Esophagus squamous epithelium (tissue), 5 donors: ENCODE measurements around the gene VPREB3. TPM values are rescaled to one million over a fixed set of nuclear protein-coding genes. Genes with fewer than 3 reads are reported as not detected.

ENCODE experiments used
- DNase-seq: peaks from one replicate; lab custom pipeline; 2025; lab: John Stamatoyannopoulos, UW
- H3K27ac ChIP-seq, 4 donors: fragments of 200-600 bp; sonication (generic); one replicate each; pipeline ENCODE4 v1.5.1; 2016 to 2019; ENCODE audit warnings: mild to moderate bottlenecking in 1 of 4
- H3K27me3 ChIP-seq, 4 donors: fragments of 200-600 bp; sonication (generic); 1 replicate in 3 of 4; 2 replicates in 1 of 4; pipeline versions ENCODE4 v1.5.1 to v1.6.0; 2017 to 2021; ENCODE audit warnings: antibody characterized with exemption in 1 of 4
- H3K36me3 ChIP-seq, 3 donors: fragments of 200-600 bp; sonication (generic); one replicate each; pipeline ENCODE4 v1.5.1; 2016 to 2019
- H3K4me1 ChIP-seq, 3 donors: fragments of 200-600 bp; sonication (generic); one replicate each; pipeline ENCODE4 v1.5.1; 2017 to 2019
- H3K4me3 ChIP-seq, 4 donors: fragments of 200-600 bp; sonication (generic); 1 replicate in 3 of 4; 2 replicates in 1 of 4; pipeline ENCODE4 v1.5.1; 2016 to 2019; ENCODE audit warnings: mild to moderate bottlenecking in 2 of 4, moderate library complexity in 1 of 4
- H3K9me3 ChIP-seq, 3 donors: fragments of 200-600 bp; sonication (generic); one replicate each; pipeline ENCODE4 v1.5.1; 2016 to 2019
- CTCF ChIP-seq, 6 experiments: fragments of 450-650 bp in 4 of 6; fragments of 200-600 bp in 2 of 6; sonication (generic) in 2 of 6; IDR thresholded peaks; one replicate each; pipeline ENCODE4 v1.5.1; 2016 to 2019; ENCODE audit warnings: antibody characterized with exemption in 6 of 6, mild to moderate bottlenecking in 4 of 6, moderate library complexity in 4 of 6
- POLR2A ChIP-seq, 4 donors: fragments of 450-650 bp; IDR thresholded peaks; one replicate each; pipeline ENCODE4 v1.6.1; 2017; ENCODE audit warnings: antibody characterized with exemption in 4 of 4, mild to moderate bottlenecking in 4 of 4, moderate library complexity in 3 of 4
- WGBS, 2 donors: methylation state at CpG; one replicate each; pipeline ENCODE4 v1.1.5; 2018; 5-methylcytosine and 5-hydroxymethylcytosine counted together
- intact Hi-C: fragments of 100-400 bp; cut with DNase I; formaldehyde crosslinking; loops from one replicate; pipeline ENCODE4 v1.15.0; 2022
- total RNA-seq, 4 donors: library from RNA; depleted of rRNA; stranded (reverse); fragments of >200 nt; gene quantifications; one replicate each; pipeline ENCODE4 v1.1.0, GENCODE V29; 2016
- donor health status: DM: yes; HTN: yes; CAD: no.

Gene VPREB3
- total RNA-seq, 4 donors from 2014 or later = not detected

GRCh38 chr22:23774114-23774921 is 20.1 kb upstream of the VPREB3 start:
- no peak overlapping the region for H3K4me3 ChIP-seq
- WGBS, 2 donors = 78 to 79% methylated on average over 1 to 11 of the region's 12 CpGs
- no peak for TF ChIP-seq CTCF (IDR thresholded peaks at IDR 0.05)
- TF ChIP-seq POLR2A (IDR thresholded peaks at IDR 0.05) = no peak
- peak overlapping the region in 1 of 4 donors; percentile 49 for H3K27ac ChIP-seq
- H3K9me3 ChIP-seq = no peaks in the 10 kb centered on the region
- no peak for DNase-seq
- intact Hi-C loops = no loop called here
- H3K27me3 ChIP-seq = no peaks in the 10 kb centered on the region
- peaks cover 9 to 56% (median 33%) of the 10 kb centered on the region in 3 donors for H3K4me1 ChIP-seq
- no peaks in the 10 kb centered on the region for H3K36me3 ChIP-seq

GRCh38 chr22:23773483-23774113 is 19.4 kb upstream of the VPREB3 start:
- intact Hi-C loops = no loop called here
- H3K27ac ChIP-seq = peak overlapping the region in 1 of 4 donors; percentile 10

DNA sequence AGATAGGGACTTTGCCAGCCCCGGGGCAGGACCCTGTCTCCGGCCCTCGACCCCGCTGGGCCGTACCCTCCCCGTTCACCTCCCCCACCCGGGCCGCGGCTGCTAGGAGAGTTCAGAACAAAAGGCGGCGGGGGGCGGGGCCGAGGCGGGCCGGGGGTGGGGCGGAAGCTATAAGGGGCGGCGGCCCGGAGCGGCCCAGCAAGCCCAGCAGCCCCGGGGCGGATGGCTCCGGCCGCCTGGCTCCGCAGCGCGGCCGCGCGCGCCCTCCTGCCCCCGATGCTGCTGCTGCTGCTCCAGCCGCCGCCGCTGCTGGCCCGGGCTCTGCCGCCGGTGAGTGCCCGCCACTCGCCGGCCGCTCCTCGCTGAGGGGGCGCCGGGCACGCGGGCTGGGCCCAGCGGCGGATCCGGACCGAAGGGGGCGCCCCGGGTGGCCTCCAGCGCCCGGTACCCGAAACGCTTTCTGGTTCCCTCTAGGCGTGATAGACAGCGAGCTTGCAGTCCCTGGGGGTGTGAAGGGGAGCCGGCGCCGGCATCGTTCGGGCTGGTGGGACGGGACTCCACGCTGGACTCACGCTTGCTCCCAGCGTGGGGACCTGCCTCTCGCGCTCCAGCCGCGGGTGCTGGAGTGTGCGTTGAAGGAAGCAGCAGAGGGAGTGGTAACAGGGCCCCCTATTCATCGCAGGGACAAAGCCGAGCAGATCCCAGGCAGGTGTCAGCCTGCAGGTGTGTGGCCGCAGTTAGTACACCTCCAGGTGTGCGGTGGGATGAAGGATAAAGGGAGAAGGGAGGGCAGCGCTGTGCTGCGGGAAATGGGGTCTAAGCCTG is 18.6 kb upstream of the VPREB3 start, which contains the start of gene MMP11:
MMP11 (plus strand) TSS at position 201 of the 825 bp plus-strand sequence; CDS start at position 223, 22 bp downstream.
- intact Hi-C loops = no loop called here
- peak within 1 kb of the TSS in 3 of 4 donors; percentile 62 to 71 (median 70) for H3K27ac ChIP-seq
- WGBS, 2 donors = 30 to 46% methylated on average over 2 to 6 of the region's 79 CpGs

More at GRCh38 chr22:23773483-23774113, 19.4 kb upstream of the VPREB3 start:
- Histone ChIP-seq H3K4me3 (peak overlapping the region in 2 of 4 donors; percentile 53 to 71), H3K27me3 (no peaks in the 10 kb centered on the region), H3K4me1 (peaks cover 13 to 63% (median 39%) of the 10 kb centered on the region in 3 donors), H3K9me3 (no peaks in the 10 kb centered on the region), H3K36me3 (no peaks in the 10 kb centered on the region)
- WGBS, 2 donors = 56 to 61% methylated on average over 6 to 7 of the region's 7 CpGs
- TF ChIP-seq CTCF (IDR thresholded peaks at IDR 0.05) (no peak), POLR2A (IDR thresholded peaks at IDR 0.05) (no peak)
- no peak for DNase-seq

GRCh38 chr22:23772315-23772648 is 18.1 kb upstream of the VPREB3 start:
- H3K4me3 ChIP-seq = peak overlapping the region; percentile 34 to 71 (median 48)
- H3K27ac ChIP-seq = peak overlapping the region in 3 of 4 donors; percentile 62 to 71 (median 70)
- TF ChIP-seq CTCF (IDR thresholded peaks at IDR 0.05) (no peak), POLR2A (IDR thresholded peaks at IDR 0.05) (no peak)
- DNase-seq = no peak
- H3K4me1 ChIP-seq = peaks cover 16 to 73% (median 42%) of the 10 kb centered on the region in 3 donors
- intact Hi-C loops = no loop called here
- no peaks in the 10 kb centered on the region for H3K27me3 ChIP-seq
- no peaks in the 10 kb centered on the region for H3K36me3 ChIP-seq
- 21 to 32% methylated on average over 2 to 3 of the region's 6 CpGs for WGBS, 2 donors
- H3K9me3 ChIP-seq = no peaks in the 10 kb centered on the region

More for the DNA sequence above, 18.6 kb upstream of the VPREB3 start, which contains the start of gene MMP11:
- Histone ChIP-seq H3K9me3 (no peaks in the 10 kb centered on the region), H3K27me3 (no peaks in the 10 kb centered on the region), H3K4me1 (peaks cover 16 to 71% (median 42%) of the 10 kb centered on the region in 3 donors), H3K36me3 (no peaks in the 10 kb centered on the region), H3K4me3 (peak within 1 kb of the TSS; percentile 34 to 71 (median 48))
- no peak for DNase-seq
- TF ChIP-seq CTCF (IDR thresholded peaks at IDR 0.05) (no peak), POLR2A (IDR thresholded peaks at IDR 0.05) (peak in 1 of 4 donors; percentile 10)
